Measurements from ENCODE around the gene KRTAP29-1.
"Not testable (repeated sequence)": the region's sequence is repeated elsewhere in the genome, so short reads cannot be mapped to it uniquely, and the experiment has no call there.

The KRTAP29-1 gene

GRCh38 chr17:41301916-41302901, at the start of gene KRTAP29-1:
Gene KRTAP29-1, minus strand, starts transcription at chr17:41302851. Its CDS starts 0 bp downstream, at chr17:41302851.
- TF ChIP-seq CTCF (IDR thresholded peaks at IDR 0.05; ENCODE audit: low read depth, low read length), result no peak
- DNase-seq (ENCODE audit: low read depth in 2 of 2), result no peak

GRCh38 chr17:41351177-41351576, 48.5 kb upstream of the KRTAP29-1 start:
- TF ChIP-seq CTCF (IDR thresholded peaks at IDR 0.05; ENCODE audit: low read depth, low read length), result no peak
- no peak for DNase-seq (ENCODE audit: low read depth in 2 of 2)
- H3K4me3 ChIP-seq (replicated peaks in 1 of 2; ENCODE audit: low read depth in 2 of 2, low read length in 2 of 2), result no peak overlapping the region

More at GRCh38 chr17:41301916-41302901, at the start of gene KRTAP29-1:
- no peak within 1 kb of the TSS for H3K4me3 ChIP-seq (replicated peaks in 1 of 2; ENCODE audit: low read depth in 2 of 2, low read length in 2 of 2)

- not testable (repeated sequence) for H3K4me3 ChIP-seq (replicated peaks in 1 of 2; ENCODE audit: low read depth in 2 of 2, low read length in 2 of 2); DNase-seq (ENCODE audit: low read depth in 2 of 2)
Measured at GRCh38 chr17:41350381-41350878, 47.8 kb upstream of the KRTAP29-1 start, which contains the start of gene KRT33A. Gene KRT33A, minus strand, starts transcription at chr17:41350828. Its CDS starts 61 bp downstream, at chr17:41350767.

GRCh38 chr17:41347869-41348760, 45.5 kb upstream of the KRTAP29-1 start:
- no peak for DNase-seq (ENCODE audit: low read depth in 2 of 2)
- H3K4me3 ChIP-seq (replicated peaks in 1 of 2; ENCODE audit: low read depth in 2 of 2, low read length in 2 of 2), result no peak overlapping the region
- TF ChIP-seq CTCF (IDR thresholded peaks at IDR 0.05; ENCODE audit: low read depth, low read length), result no peak

- not testable (repeated sequence) for H3K4me3 ChIP-seq (replicated peaks in 1 of 2; ENCODE audit: low read depth in 2 of 2, low read length in 2 of 2); DNase-seq (ENCODE audit: low read depth in 2 of 2)
Measured at GRCh38 chr17:41346421-41346820, 43.8 kb upstream of the KRTAP29-1 start.

GRCh38 chr17:41345992-41346391, 43.3 kb upstream of the KRTAP29-1 start:
- DNase-seq (ENCODE audit: low read depth in 2 of 2), result no peak
- no peak for TF ChIP-seq CTCF (IDR thresholded peaks at IDR 0.05; ENCODE audit: low read depth, low read length)
- H3K4me3 ChIP-seq (replicated peaks in 1 of 2; ENCODE audit: low read depth in 2 of 2, low read length in 2 of 2), result no peak overlapping the region

- no peak overlapping the region for H3K4me3 ChIP-seq (replicated peaks in 1 of 2; ENCODE audit: low read depth in 2 of 2, low read length in 2 of 2)
- no peak for TF ChIP-seq CTCF (IDR thresholded peaks at IDR 0.05; ENCODE audit: low read depth, low read length)
- DNase-seq (ENCODE audit: low read depth in 2 of 2), result no peak
Measured at GRCh38 chr17:41343029-41343428, 40.4 kb upstream of the KRTAP29-1 start.
